ENCODE measurements around the gene PAFAH2. TPM values are rescaled to one million over a fixed set of nuclear protein-coding genes. Genes with fewer than 3 reads are reported as not detected.

PAFAH2 gene
- polyA plus RNA-seq, 1 experiment: 11.8 TPM

DNA sequence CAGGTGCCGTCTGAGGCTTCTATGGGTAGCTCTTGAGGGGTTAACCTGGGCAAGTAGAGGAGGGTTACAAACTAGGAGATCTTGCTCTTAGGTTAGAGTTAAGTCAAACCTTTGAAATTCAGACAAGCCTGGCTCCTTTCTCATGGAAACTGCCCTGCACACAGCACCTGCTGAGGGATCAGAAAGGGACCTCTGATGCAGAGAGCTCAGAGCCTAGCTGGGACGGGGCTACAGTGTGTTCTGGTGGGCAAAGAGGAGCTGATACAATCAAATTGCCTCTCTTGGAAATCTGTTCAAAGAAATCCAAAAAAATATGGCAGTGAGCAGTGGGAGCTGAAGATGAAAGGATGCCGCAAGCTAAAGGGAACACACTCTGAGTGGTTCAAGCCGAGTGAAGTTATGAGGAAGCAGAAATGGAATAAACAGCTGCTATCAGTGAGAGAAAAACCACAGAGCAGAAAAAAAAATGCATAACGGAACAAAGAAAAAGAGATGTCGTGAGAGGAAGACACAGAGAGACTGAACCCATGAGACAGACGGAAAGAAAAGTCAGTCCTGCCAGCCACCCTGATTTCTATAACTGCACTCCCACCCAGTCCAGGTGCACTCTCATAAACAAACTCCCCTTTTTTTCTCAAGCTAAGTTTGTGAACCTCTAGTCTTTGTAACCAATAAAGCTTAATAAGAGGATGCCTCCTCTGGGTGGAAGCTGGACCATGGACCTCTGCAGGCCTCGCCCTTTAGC is 26.6 kb downstream of the PAFAH2 start:
- TF ChIP-seq, protein P1, sequence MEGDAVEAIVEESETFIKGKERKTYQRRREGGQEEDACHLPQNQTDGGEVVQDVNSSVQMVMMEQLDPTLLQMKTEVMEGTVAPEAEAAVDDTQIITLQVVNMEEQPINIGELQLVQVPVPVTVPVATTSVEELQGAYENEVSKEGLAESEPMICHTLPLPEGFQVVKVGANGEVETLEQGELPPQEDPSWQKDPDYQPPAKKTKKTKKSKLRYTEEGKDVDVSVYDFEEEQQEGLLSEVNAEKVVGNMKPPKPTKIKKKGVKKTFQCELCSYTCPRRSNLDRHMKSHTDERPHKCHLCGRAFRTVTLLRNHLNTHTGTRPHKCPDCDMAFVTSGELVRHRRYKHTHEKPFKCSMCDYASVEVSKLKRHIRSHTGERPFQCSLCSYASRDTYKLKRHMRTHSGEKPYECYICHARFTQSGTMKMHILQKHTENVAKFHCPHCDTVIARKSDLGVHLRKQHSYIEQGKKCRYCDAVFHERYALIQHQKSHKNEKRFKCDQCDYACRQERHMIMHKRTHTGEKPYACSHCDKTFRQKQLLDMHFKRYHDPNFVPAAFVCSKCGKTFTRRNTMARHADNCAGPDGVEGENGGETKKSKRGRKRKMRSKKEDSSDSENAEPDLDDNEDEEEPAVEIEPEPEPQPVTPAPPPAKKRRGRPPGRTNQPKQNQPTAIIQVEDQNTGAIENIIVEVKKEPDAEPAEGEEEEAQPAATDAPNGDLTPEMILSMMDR (IDR thresholded peaks at IDR 0.05; ENCODE audit: low read depth, low read length): no peak
- Histone ChIP-seq H3K27me3 (ENCODE audit: control insufficient read depth, insufficient read depth, low read length) (no peaks in the 10 kb centered on the region), H3K4me3 (ENCODE audit: low read depth, low read length) (no peak overlapping the region), H3K9me3 (ENCODE audit: control insufficient read depth, insufficient read depth, low read length) (no peaks in the 10 kb centered on the region), H3K27ac (ENCODE audit: low read depth, low read length) (no peak overlapping the region)
- CTCF ChIA-PET: no interaction called here
- no peak for DNase-seq (ENCODE audit: low read depth, low spot score)
- POLR2A ChIA-PET: interaction anchor here (0.7 to 1.1 kb wide), 2 partner anchors 13 to 21 kb away, joined by 3 to 4 read pairs; no protein-coding TSS in a partner anchor

- ChIA-PET POLR2A (interaction anchor here (0.8 kb wide), 1 partner anchor 68 kb away, joined by 3 read pairs; no protein-coding TSS in a partner anchor), CTCF (no interaction called here)
- DNase-seq (ENCODE audit: low read depth, low spot score): no peak
- TF ChIP-seq, protein P1 (IDR thresholded peaks at IDR 0.05; ENCODE audit: low read depth, low read length): no peak
- Histone ChIP-seq H3K27ac (ENCODE audit: low read depth, low read length) (no peak overlapping the region), H3K9me3 (ENCODE audit: control insufficient read depth, insufficient read depth, low read length) (no peaks in the 10 kb centered on the region), H3K27me3 (ENCODE audit: control insufficient read depth, insufficient read depth, low read length) (no peaks in the 10 kb centered on the region), H3K4me3 (ENCODE audit: low read depth, low read length) (no peak overlapping the region)
These were observed 30.6 kb downstream of the PAFAH2 start for GRCh38 chr1:25967308-25967707.

DNA sequence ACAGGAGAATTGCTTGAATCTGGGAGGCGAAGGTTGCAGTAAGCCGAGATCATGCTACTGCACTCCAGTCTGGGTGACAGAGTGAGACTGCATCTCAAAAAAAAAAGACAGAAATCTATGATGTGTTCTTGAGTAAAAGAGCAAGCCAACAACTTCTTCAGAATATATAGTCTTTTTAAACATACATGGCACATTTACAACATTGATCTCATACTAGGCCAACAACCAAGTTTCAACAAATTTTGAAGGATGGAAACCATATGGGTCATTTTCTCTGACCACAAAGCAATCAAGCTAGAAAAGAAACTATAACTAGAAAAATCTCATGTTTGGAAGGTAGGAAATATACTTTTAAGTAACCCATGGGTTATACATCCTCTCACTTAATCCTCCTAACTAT is 38.3 kb downstream of the PAFAH2 start:
- CTCF ChIA-PET: no interaction called here
- POLR2A ChIA-PET: no interaction called here
- H3K9me3 ChIP-seq (ENCODE audit: control insufficient read depth, insufficient read depth, low read length): peaks cover 9% of the 10 kb centered on the region
- no peak overlapping the region for H3K4me3 ChIP-seq (ENCODE audit: low read depth, low read length)
- no peak overlapping the region for H3K27ac ChIP-seq (ENCODE audit: low read depth, low read length)
- DNase-seq (ENCODE audit: low read depth, low spot score): no peak
- TF ChIP-seq, protein P1 (IDR thresholded peaks at IDR 0.05; ENCODE audit: low read depth, low read length): no peak
- H3K27me3 ChIP-seq (ENCODE audit: control insufficient read depth, insufficient read depth, low read length): no peaks in the 10 kb centered on the region

GRCh38 chr1:25958465-25958864 is 39.4 kb downstream of the PAFAH2 start:
- DNase-seq (ENCODE audit: low read depth, low spot score): peak; percentile 26
- CTCF ChIA-PET: interaction anchor here (0.7 to 1.1 kb wide), 2 partner anchors 39 to 63 kb away, joined by 3 read pairs; partner anchors contain the start of gene PAFAH2
- POLR2A ChIA-PET: interaction anchor here (0.9 kb wide), 1 partner anchor 13 kb away, joined by 4 read pairs; no protein-coding TSS in a partner anchor
- Histone ChIP-seq H3K9me3 (ENCODE audit: control insufficient read depth, insufficient read depth, low read length) (peaks cover 9% of the 10 kb centered on the region), H3K27me3 (ENCODE audit: control insufficient read depth, insufficient read depth, low read length) (no peaks in the 10 kb centered on the region), H3K4me3 (ENCODE audit: low read depth, low read length) (no peak overlapping the region), H3K27ac (ENCODE audit: low read depth, low read length) (no peak overlapping the region)
- TF ChIP-seq, protein P1 (IDR thresholded peaks at IDR 0.05; ENCODE audit: low read depth, low read length): no peak

- H3K9me3 ChIP-seq (ENCODE audit: control insufficient read depth, insufficient read depth, low read length): peaks cover 9% of the 10 kb centered on the region
- ChIA-PET POLR2A (no interaction called here), CTCF (no interaction called here)
These were observed 42.3 kb downstream of the PAFAH2 start for GRCh38 chr1:25955553-25955952.

More at GRCh38 chr1:25955553-25955952, 42.3 kb downstream of the PAFAH2 start:
- TF ChIP-seq, protein P1 (IDR thresholded peaks at IDR 0.05; ENCODE audit: low read depth, low read length): no peak
- no peak overlapping the region for H3K27ac ChIP-seq (ENCODE audit: low read depth, low read length)
- H3K27me3 ChIP-seq (ENCODE audit: control insufficient read depth, insufficient read depth, low read length): no peaks in the 10 kb centered on the region
- DNase-seq (ENCODE audit: low read depth, low spot score): no peak
- no peak overlapping the region for H3K4me3 ChIP-seq (ENCODE audit: low read depth, low read length)
